Neural progenitor cell (in vitro differentiated cells): ENCODE results near the gene PDE3B.

Experiments
- CTCF ChIP-seq: fragments of 200-600 bp; sonication (generic); IDR thresholded peaks from 2 replicates; pipeline ENCODE4 v1.5.1; 2017; ENCODE audit warnings: antibody characterized with exemption, mild to moderate bottlenecking
- EZH2 ChIP-seq: fragments of 200-600 bp; sonication (generic); IDR thresholded peaks from 2 replicates; pipeline ENCODE4 v1.6.1; 2017; ENCODE audit warnings: antibody characterized with exemption, mild to moderate bottlenecking, moderate library complexity

DNA sequence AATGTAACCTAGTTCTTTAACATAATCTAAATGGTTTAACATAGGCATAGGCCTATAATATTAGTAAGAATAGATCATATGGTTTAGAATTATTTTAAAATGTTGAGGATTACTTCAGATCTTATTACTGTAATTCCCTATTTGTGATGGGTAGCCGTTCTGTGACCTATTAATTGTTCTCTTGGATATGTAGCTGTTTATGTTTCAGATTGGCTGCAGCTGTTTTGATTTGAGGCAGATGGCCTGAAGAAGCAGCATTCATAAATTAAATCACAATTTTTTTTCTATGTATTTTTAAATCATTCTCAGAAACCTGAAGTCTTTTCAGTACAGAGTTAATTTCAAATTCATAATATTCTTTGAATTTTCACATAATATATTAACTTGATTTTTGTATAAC is 104.5 kb downstream of the PDE3B start:
- no peak for TF ChIP-seq CTCF
- TF ChIP-seq EZH2, result no peak
